ENCODE measurements around the gene IVD.

GRCh38 chr15:40427188-40427587, 21.6 kb downstream of the IVD start:
- TF ChIP-seq CTCF (optimal IDR thresholded peaks at IDR 0.05 in 1 of 3, IDR thresholded peaks at IDR 0.05 in 1 of 3, conservative IDR thresholded peaks at IDR 0.05 in 1 of 3; ENCODE audit: extremely low read depth in 1 of 3, insufficient read depth in 2 of 3, low read length in 3 of 3) (no peak), EZH2 (IDR thresholded peaks at IDR 0.05; ENCODE audit: low read length) (no peak)

Measured in keratinocyte (primary cell).